Loucy (cell line): ENCODE results near the gene STK39.

Experiments used
- H2AFZ ChIP-seq: fragments of 200-600 bp; sonication (generic); 2 replicates; pipeline ENCODE4 v1.6.0; 2016; ENCODE audit warnings: antibody characterized with exemption, mild to moderate bottlenecking, low read length, moderate library complexity
- H3F3A ChIP-seq: fragments of 200-600 bp; 2 replicates; pipeline ENCODE4 v1.6.0; 2016; ENCODE audit warnings: antibody characterized with exemption, low read depth, mild to moderate bottlenecking
- H3K27me3 ChIP-seq: fragments of 200-600 bp; sonication (generic); 2 replicates; pipeline ENCODE4 v1.6.1; 2014; ENCODE audit warnings: low read length, mild to moderate bottlenecking; ENCODE audit not compliant: insufficient read depth, poor library complexity, severe bottlenecking
- H3K36me3 ChIP-seq: fragments of 200-600 bp; sonication (generic); 2 replicates; pipeline ENCODE4 v1.6.1; 2016; ENCODE audit warnings: low read length; ENCODE audit not compliant: insufficient read depth
- H3K4me1 ChIP-seq: fragments of 200-600 bp; sonication (generic); 2 replicates; pipeline ENCODE4 v1.5.1; 2014; ENCODE audit warnings: low read length, mild to moderate bottlenecking; ENCODE audit not compliant: insufficient read depth, poor library complexity, severe bottlenecking
- H3K4me2 ChIP-seq: fragments of 200-600 bp; sonication (generic); 2 replicates; pipeline ENCODE4 v1.6.0; 2014; ENCODE audit warnings: antibody characterized with exemption, low read length, low read depth, mild to moderate bottlenecking; ENCODE audit not compliant: poor library complexity, severe bottlenecking
- H3K4me3 ChIP-seq: fragments of 200-600 bp; sonication (generic); 2 replicates; pipeline ENCODE4 v1.5.1; 2014; ENCODE audit warnings: low read length, mild to moderate bottlenecking, mixed read lengths; ENCODE audit not compliant: poor library complexity, severe bottlenecking
- H3K79me2 ChIP-seq: fragments of 200-600 bp; sonication (generic); 2 replicates; pipeline ENCODE4 v1.6.1; 2014; ENCODE audit warnings: low read length; ENCODE audit not compliant: insufficient read depth
- H3K9ac ChIP-seq: fragments of 200-600 bp; sonication (generic); 2 replicates; pipeline ENCODE4 v1.6.0; 2014; ENCODE audit warnings: mild to moderate bottlenecking, low read depth, low read length, moderate library complexity; ENCODE audit not compliant: poor library complexity, severe bottlenecking
- H3K9me2 ChIP-seq: fragments of 200-600 bp; sonication (generic); replicated peaks from 2 replicates; pipeline ENCODE4 v1.6.1; 2016; ENCODE audit warnings: low read depth, low read length, mixed read lengths
- H3K9me3 ChIP-seq: fragments of 200-600 bp; sonication (generic); 2 replicates; pipeline ENCODE4 v1.6.1; 2014; ENCODE audit warnings: mild to moderate bottlenecking, antibody characterized with exemption, low read length, low read depth; ENCODE audit not compliant: insufficient read depth
- H4K20me1 ChIP-seq: fragments of 200-600 bp; sonication (generic); 2 replicates; pipeline ENCODE4 v1.6.0; 2014; ENCODE audit warnings: antibody characterized with exemption, low read length, mild to moderate bottlenecking; ENCODE audit not compliant: insufficient read depth, poor library complexity, severe bottlenecking
- CTCF ChIP-seq: fragments of 200-600 bp; sonication (generic); conservative IDR thresholded peaks from 2 replicates; pipeline ENCODE4 v1.5.1; 2014; ENCODE audit warnings: mild to moderate bottlenecking, antibody characterized with exemption, low read length
- EZH2phosphoT487 ChIP-seq: fragments of 200-600 bp; IDR thresholded peaks from 2 replicates; pipeline ENCODE4 v1.6.1; 2018; ENCODE audit warnings: antibody characterized with exemption, mild to moderate bottlenecking, moderate library complexity, borderline replicate concordance

STK39 gene

GRCh38 chr2:168087401-168087800, 160.0 kb downstream of the STK39 start:
- Histone ChIP-seq H3K27me3 (no peaks in the 10 kb centered on the region), H3K9me3 (no peaks in the 10 kb centered on the region), H2AFZ (no peak overlapping the region), H3K4me3 (no peak overlapping the region), H3K36me3 (peaks cover 11% of the 10 kb centered on the region), H3K4me2 (no peak overlapping the region), H3K79me2 (peaks cover 11% of the 10 kb centered on the region; the same call in 1 of the 2 replicates), H3K9ac (no peak overlapping the region), H3K9me2 (no peaks in the 10 kb centered on the region), H3K4me1 (peaks cover 6% of the 10 kb centered on the region), H3F3A (no peaks in the 10 kb centered on the region), H4K20me1 (no peaks in the 10 kb centered on the region)
- TF ChIP-seq CTCF, result no peak
- TF ChIP-seq EZH2phosphoT487, result no peak

- no peak overlapping the region for H3K4me2 ChIP-seq
- no peak overlapping the region for H3K4me3 ChIP-seq
- H3K4me1 ChIP-seq, result peaks cover 6% of the 10 kb centered on the region
- no peak for TF ChIP-seq CTCF
- TF ChIP-seq EZH2phosphoT487, result no peak
- H3K27me3 ChIP-seq, result no peaks in the 10 kb centered on the region
- no peaks in the 10 kb centered on the region for H3F3A ChIP-seq
- H3K79me2 ChIP-seq, result peaks cover 11% of the 10 kb centered on the region; the same call in 1 of the 2 replicates
- H3K9ac ChIP-seq, result no peak overlapping the region
- H3K9me2 ChIP-seq, result no peaks in the 10 kb centered on the region
- no peaks in the 10 kb centered on the region for H3K9me3 ChIP-seq
- no peak overlapping the region for H2AFZ ChIP-seq
- H4K20me1 ChIP-seq, result no peaks in the 10 kb centered on the region
- peaks cover 11% of the 10 kb centered on the region for H3K36me3 ChIP-seq
Observed at GRCh38 chr2:168086851-168087250, 160.5 kb downstream of the STK39 start.

GRCh38 chr2:168085801-168086361, 161.5 kb downstream of the STK39 start:
- peaks cover 11% of the 10 kb centered on the region; the same call in 1 of the 2 replicates for H3K79me2 ChIP-seq
- peaks cover 6% of the 10 kb centered on the region for H3K4me1 ChIP-seq
- no peaks in the 10 kb centered on the region for H4K20me1 ChIP-seq
- H3K27me3 ChIP-seq, result no peaks in the 10 kb centered on the region
- no peak overlapping the region for H3K9ac ChIP-seq
- TF ChIP-seq EZH2phosphoT487, result no peak
- no peak for TF ChIP-seq CTCF
- H3K9me2 ChIP-seq, result no peaks in the 10 kb centered on the region
- no peak overlapping the region for H3K4me2 ChIP-seq
- H3K36me3 ChIP-seq, result peaks cover 11% of the 10 kb centered on the region
- H3K4me3 ChIP-seq, result no peak overlapping the region
- no peak overlapping the region for H2AFZ ChIP-seq
- H3K9me3 ChIP-seq, result no peaks in the 10 kb centered on the region
- no peaks in the 10 kb centered on the region for H3F3A ChIP-seq
